Esophagus squamous epithelium (tissue), 5 donors: ENCODE data around the gene DICER1. TPM values are rescaled to one million over a fixed set of nuclear protein-coding genes. Genes with fewer than 3 reads are reported as not detected.

Source experiments
- DNase-seq: peaks from one replicate; lab custom pipeline; 2025; lab: John Stamatoyannopoulos, UW
- H3K27ac ChIP-seq, 4 donors: fragments of 200-600 bp; sonication (generic); one replicate each; pipeline ENCODE4 v1.5.1; 2016 to 2019; ENCODE audit warnings: mild to moderate bottlenecking in 1 of 4
- H3K27me3 ChIP-seq, 4 donors: fragments of 200-600 bp; sonication (generic); 1 replicate in 3 of 4; 2 replicates in 1 of 4; pipeline versions ENCODE4 v1.5.1 to v1.6.0; 2017 to 2021; ENCODE audit warnings: antibody characterized with exemption in 1 of 4
- H3K36me3 ChIP-seq, 3 donors: fragments of 200-600 bp; sonication (generic); one replicate each; pipeline ENCODE4 v1.5.1; 2016 to 2019
- H3K4me1 ChIP-seq, 3 donors: fragments of 200-600 bp; sonication (generic); one replicate each; pipeline ENCODE4 v1.5.1; 2017 to 2019
- H3K4me3 ChIP-seq, 4 donors: fragments of 200-600 bp; sonication (generic); 1 replicate in 3 of 4; 2 replicates in 1 of 4; pipeline ENCODE4 v1.5.1; 2016 to 2019; ENCODE audit warnings: mild to moderate bottlenecking in 2 of 4, moderate library complexity in 1 of 4
- H3K9me3 ChIP-seq, 3 donors: fragments of 200-600 bp; sonication (generic); one replicate each; pipeline ENCODE4 v1.5.1; 2016 to 2019
- CTCF ChIP-seq, 6 experiments: fragments of 450-650 bp in 4 of 6; fragments of 200-600 bp in 2 of 6; sonication (generic) in 2 of 6; IDR thresholded peaks; one replicate each; pipeline ENCODE4 v1.5.1; 2016 to 2019; ENCODE audit warnings: antibody characterized with exemption in 6 of 6, mild to moderate bottlenecking in 4 of 6, moderate library complexity in 4 of 6
- POLR2A ChIP-seq, 4 donors: fragments of 450-650 bp; IDR thresholded peaks; one replicate each; pipeline ENCODE4 v1.6.1; 2017; ENCODE audit warnings: antibody characterized with exemption in 4 of 4, mild to moderate bottlenecking in 4 of 4, moderate library complexity in 3 of 4
- WGBS, 2 donors: methylation state at CpG; one replicate each; pipeline ENCODE4 v1.1.5; 2018; 5-methylcytosine and 5-hydroxymethylcytosine counted together
- intact Hi-C: fragments of 100-400 bp; cut with DNase I; formaldehyde crosslinking; loops from one replicate; pipeline ENCODE4 v1.15.0; 2022
- total RNA-seq, 4 donors: library from RNA; depleted of rRNA; stranded (reverse); fragments of >200 nt; gene quantifications; one replicate each; pipeline ENCODE4 v1.1.0, GENCODE V29; 2016
- donor health status: DM: yes; HTN: yes; CAD: no.

DICER1 gene
- total RNA-seq, 4 donors from 2014 or later: 39.4 to 79.7 (median 55.7) TPM

GRCh38 chr14:95062946-95063345, 94.4 kb downstream of the DICER1 start:
- intact Hi-C loops: no loop called here
- Histone ChIP-seq H3K9me3 (no peaks in the 10 kb centered on the region), H3K36me3 (no peaks in the 10 kb centered on the region), H3K4me3 (no peak overlapping the region), H3K27ac (no peak overlapping the region), H3K4me1 (no peaks in the 10 kb centered on the region), H3K27me3 (peaks cover 0 to 6% (median 0%) of the 10 kb centered on the region in 4 donors)
- TF ChIP-seq CTCF (IDR thresholded peaks at IDR 0.05) (no peak), POLR2A (IDR thresholded peaks at IDR 0.05) (no peak)
- 72 to 80% methylated on average over 5 of the region's 5 CpGs for WGBS, 2 donors
- DNase-seq: no peak

- no peak overlapping the region for H3K4me3 ChIP-seq
- no peaks in the 10 kb centered on the region for H3K9me3 ChIP-seq
- TF ChIP-seq CTCF (IDR thresholded peaks at IDR 0.05) (no peak), POLR2A (IDR thresholded peaks at IDR 0.05) (no peak)
- intact Hi-C loops: no loop called here
- no peaks in the 10 kb centered on the region for H3K27me3 ChIP-seq
- no peaks in the 10 kb centered on the region for H3K36me3 ChIP-seq
- no peaks in the 10 kb centered on the region for H3K4me1 ChIP-seq
- WGBS, 2 donors: 75 to 78% methylated on average over 5 of the region's 5 CpGs
- DNase-seq: no peak
- H3K27ac ChIP-seq: no peak overlapping the region
These were observed 95.1 kb downstream of the DICER1 start for GRCh38 chr14:95062220-95062619.

GRCh38 chr14:95061317-95062093, 95.8 kb downstream of the DICER1 start:
- H3K36me3 ChIP-seq: no peaks in the 10 kb centered on the region
- H3K27me3 ChIP-seq: no peaks in the 10 kb centered on the region
- 65 to 77% methylated on average over 8 to 13 of the region's 14 CpGs for WGBS, 2 donors
- no peak overlapping the region for H3K4me3 ChIP-seq
- no peaks in the 10 kb centered on the region for H3K9me3 ChIP-seq
- DNase-seq: no peak
- no peaks in the 10 kb centered on the region for H3K4me1 ChIP-seq
- TF ChIP-seq CTCF (IDR thresholded peaks at IDR 0.05) (no peak), POLR2A (IDR thresholded peaks at IDR 0.05) (no peak)
- intact Hi-C loops: no loop called here
- no peak overlapping the region for H3K27ac ChIP-seq

GRCh38 chr14:95059126-95059525, 98.2 kb downstream of the DICER1 start:
- intact Hi-C loops: no loop called here
- no peaks in the 10 kb centered on the region for H3K36me3 ChIP-seq
- no peak for DNase-seq
- no peak overlapping the region for H3K4me3 ChIP-seq
- TF ChIP-seq POLR2A (IDR thresholded peaks at IDR 0.05) (no peak), CTCF (IDR thresholded peaks at IDR 0.05) (no peak)
- WGBS, 2 donors: 45 to 55% methylated on average over 7 of the region's 7 CpGs
- H3K4me1 ChIP-seq: no peaks in the 10 kb centered on the region
- H3K27ac ChIP-seq: no peak overlapping the region
- no peaks in the 10 kb centered on the region for H3K9me3 ChIP-seq
- no peaks in the 10 kb centered on the region for H3K27me3 ChIP-seq

GRCh38 chr14:95058491-95058890, 98.8 kb downstream of the DICER1 start:
- intact Hi-C loops: no loop called here
- Histone ChIP-seq H3K9me3 (no peaks in the 10 kb centered on the region), H3K36me3 (no peaks in the 10 kb centered on the region), H3K27me3 (no peaks in the 10 kb centered on the region), H3K4me3 (no peak overlapping the region), H3K27ac (no peak overlapping the region), H3K4me1 (no peaks in the 10 kb centered on the region)
- 71 to 79% methylated on average over 4 to 9 of the region's 9 CpGs for WGBS, 2 donors
- TF ChIP-seq POLR2A (IDR thresholded peaks at IDR 0.05) (no peak), CTCF (IDR thresholded peaks at IDR 0.05) (no peak)
- DNase-seq: no peak
